ENCODE data around the gene GNG7. TPM values are rescaled to one million over a fixed set of nuclear protein-coding genes. Genes with fewer than 3 reads are reported as not detected.
"Not testable (repeated sequence)": the region's sequence is repeated elsewhere in the genome, so short reads cannot be mapped to it uniquely, and the experiment has no call there.

Gene GNG7
- polyA plus RNA-seq, 1 of the 3 experiments (the other 2 are of a cell fraction) = 2.2 TPM

GRCh38 chr19:2567580-2567979 lies 134.9 kb downstream of the GNG7 start (continued):
- TF ChIP-seq REST (IDR thresholded peaks at IDR 0.05; ENCODE audit: low read depth, low read length) (no peak), SMC3 (IDR thresholded peaks at IDR 0.05; ENCODE audit: low read depth, low read length) (no peak), MEF2A (IDR thresholded peaks at IDR 0.05; ENCODE audit: borderline replicate concordance, low read depth) (no peak), EZH2phosphoT487 (IDR thresholded peaks at IDR 0.05; ENCODE audit: borderline replicate concordance, low read depth) (no peak), EP300 (IDR thresholded peaks at IDR 0.05; ENCODE audit: borderline replicate concordance in 1 of 2, low read depth in 1 of 2, low read length in 1 of 2) (no peak), PBX3 (IDR thresholded peaks at IDR 0.05) (no peak)

- 79% methylated on average over 9 of the region's 9 CpGs for WGBS (ENCODE audit: low lambda C conversion rate)
- H3K9me2 ChIP-seq; H3K4me3 ChIP-seq (ENCODE audit: low read depth in 2 of 2, low read length in 1 of 2); POLR2A ChIA-PET; H4K20me1 ChIP-seq (ENCODE audit: insufficient read depth); H3F3A ChIP-seq (replicated peaks; ENCODE audit: insufficient read depth); H2AFZ ChIP-seq (ENCODE audit: low read depth); H3K36me3 ChIP-seq (replicated peaks in 1 of 2; ENCODE audit: control insufficient read depth in 1 of 2, insufficient read depth in 2 of 2, low read length in 1 of 2); H3K9me3 ChIP-seq; CTCF ChIA-PET; H3K9ac ChIP-seq; H3K27me3 ChIP-seq (ENCODE audit: insufficient read depth); DNase-seq; H3K27ac ChIP-seq (ENCODE audit: low read depth in 2 of 2, low read length in 1 of 2); H3K4me2 ChIP-seq; H3K79me2 ChIP-seq (ENCODE audit: insufficient read depth); H3K4me1 ChIP-seq (ENCODE audit: control insufficient read depth in 1 of 2, insufficient read depth in 2 of 2, low read depth in 1 of 2, low read length in 1 of 2): not testable (repeated sequence)
These were observed 138.9 kb downstream of the GNG7 start for GRCh38 chr19:2563546-2563945.

- Histone ChIP-seq H3K36me3 (replicated peaks in 1 of 2; ENCODE audit: control insufficient read depth in 1 of 2, insufficient read depth in 2 of 2, low read length in 1 of 2) (no peaks in the 10 kb centered on the region), H2AFZ (ENCODE audit: low read depth) (no peak overlapping the region), H3K4me1 (ENCODE audit: control insufficient read depth in 1 of 2, insufficient read depth in 2 of 2, low read depth in 1 of 2, low read length in 1 of 2) (no peaks in the 10 kb centered on the region), H4K20me1 (ENCODE audit: insufficient read depth) (no peaks in the 10 kb centered on the region), H3K4me2 (no peak overlapping the region), H3K27ac (ENCODE audit: low read depth in 2 of 2, low read length in 1 of 2) (no peak overlapping the region), H3F3A (replicated peaks; ENCODE audit: insufficient read depth) (no peaks in the 10 kb centered on the region), H3K9me2 (no peaks in the 10 kb centered on the region), H3K4me3 (ENCODE audit: low read depth in 2 of 2, low read length in 1 of 2) (no peak overlapping the region), H3K27me3 (ENCODE audit: insufficient read depth) (no peaks in the 10 kb centered on the region), H3K9me3 (no peaks in the 10 kb centered on the region), H3K9ac (no peak overlapping the region), H3K79me2 (ENCODE audit: insufficient read depth) (no peaks in the 10 kb centered on the region)
- CTCF ChIA-PET = no interaction called here
- 52% methylated on average over 11 of the region's 14 CpGs for WGBS (ENCODE audit: low lambda C conversion rate)
- no peak for DNase-seq
- POLR2A ChIA-PET = interaction anchor here (0.6 kb wide), 1 partner anchor 667 kb away, joined by 4 read pairs; no protein-coding TSS in a partner anchor
- TF ChIP-seq REST (IDR thresholded peaks at IDR 0.05; ENCODE audit: low read depth, low read length) (no peak), EP300 (IDR thresholded peaks at IDR 0.05; ENCODE audit: borderline replicate concordance in 1 of 2, low read depth in 1 of 2, low read length in 1 of 2) (no peak), USF2 (IDR thresholded peaks at IDR 0.05; ENCODE audit: borderline replicate concordance, low read depth, low read length) (no peak), GABPA (IDR thresholded peaks at IDR 0.05; ENCODE audit: low read depth) (no peak), ZBTB33 (IDR thresholded peaks at IDR 0.05; ENCODE audit: borderline replicate concordance, low read depth) (no peak), IRF3 (IDR thresholded peaks at IDR 0.05; ENCODE audit: low read depth, low read length) (no peak), CHD2 (IDR thresholded peaks at IDR 0.05; ENCODE audit: low read length, partially characterized antibody) (no peak)
These were observed 140.6 kb downstream of the GNG7 start for GRCh38 chr19:2561895-2562294.
